ENCODE data around the gene SLC10A2.

Gene SLC10A2

GRCh38 chr13:103046676-103047075, 19.5 kb downstream of the SLC10A2 start:
- DNase-seq (ENCODE audit: low read depth, low spot score): no peak

GRCh38 chr13:103044056-103044455, 22.2 kb downstream of the SLC10A2 start:
- DNase-seq (ENCODE audit: low read depth, low spot score): no peak

DNA sequence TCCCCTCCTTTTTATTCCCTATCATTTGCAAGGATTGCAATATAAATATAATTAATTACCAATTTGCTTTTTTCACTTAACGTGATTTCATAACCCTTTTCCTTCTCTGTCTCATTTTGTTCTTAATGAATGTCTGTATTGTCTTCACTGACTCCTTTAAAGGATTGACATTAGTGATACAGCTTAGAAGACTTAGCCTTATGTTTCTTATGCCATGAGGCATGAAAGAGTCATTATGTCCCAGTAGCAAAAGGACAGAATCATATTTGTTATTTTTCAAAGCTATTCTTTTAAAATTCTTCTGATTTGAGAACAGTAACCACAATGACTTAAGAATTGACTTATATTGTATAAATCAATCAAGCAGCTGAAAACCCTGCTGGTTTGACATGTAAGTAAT, 26.2 kb downstream of the SLC10A2 start:
- DNase-seq (ENCODE audit: low read depth, low spot score): no peak

GRCh38 chr13:103039183-103039582, 27.0 kb downstream of the SLC10A2 start:
- no peak for DNase-seq (ENCODE audit: low read depth, low spot score)

- no peak for DNase-seq (ENCODE audit: low read depth, low spot score)
Observed at GRCh38 chr13:103036268-103036667, 29.9 kb downstream of the SLC10A2 start.

DNA sequence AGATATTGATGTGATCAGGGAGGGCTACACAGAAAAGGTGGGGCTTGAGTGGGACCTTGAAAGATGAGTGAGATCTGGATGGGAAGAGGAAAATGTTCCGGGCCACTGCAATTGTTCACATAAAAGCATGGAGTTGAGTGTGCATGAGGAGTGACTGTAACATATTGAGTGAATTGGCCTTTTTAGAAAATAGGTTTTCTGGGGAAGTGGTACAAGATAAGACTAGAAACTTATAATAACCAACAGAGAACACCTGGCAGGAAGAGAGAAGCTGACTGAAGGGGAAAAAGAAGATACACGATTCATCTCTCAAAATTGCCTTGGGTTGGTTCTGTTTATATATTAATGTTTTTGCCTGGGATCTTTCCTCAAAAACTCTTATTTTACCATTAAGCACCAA, 32.2 kb downstream of the SLC10A2 start:
- no peak for DNase-seq (ENCODE audit: low read depth, low spot score)

- DNase-seq (ENCODE audit: low read depth, low spot score): no peak
Observed at GRCh38 chr13:103031332-103031873, 34.8 kb downstream of the SLC10A2 start.

GRCh38 chr13:103030776-103031175, 35.4 kb downstream of the SLC10A2 start:
- DNase-seq (ENCODE audit: low read depth, low spot score): no peak

DNA sequence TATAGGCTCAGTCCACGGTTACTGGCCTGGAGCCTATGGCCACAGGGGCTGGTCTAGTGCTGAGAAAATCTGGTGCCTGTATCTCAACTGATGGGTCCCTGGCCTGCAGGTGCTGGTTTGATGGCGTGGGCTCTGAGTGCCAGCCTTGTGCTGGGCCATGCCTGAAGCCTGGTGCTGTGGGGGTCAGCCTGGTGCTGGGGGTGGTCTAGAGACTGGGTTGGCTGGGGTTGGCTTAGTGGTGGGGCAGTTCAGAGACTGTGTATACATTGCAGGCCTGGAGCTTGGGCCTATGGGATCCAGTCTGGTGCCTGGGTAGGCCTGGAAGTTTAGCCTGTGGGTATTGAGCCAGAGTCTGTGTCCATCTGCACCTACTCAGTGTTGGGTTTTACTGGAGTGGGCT, 36.4 kb downstream of the SLC10A2 start:
- DNase-seq (ENCODE audit: low read depth, low spot score): no peak

GRCh38 chr13:103022336-103022735, 43.9 kb downstream of the SLC10A2 start:
- DNase-seq (ENCODE audit: low read depth, low spot score): no peak

- no peak for DNase-seq (ENCODE audit: low read depth, low spot score)
Observed at GRCh38 chr13:103018556-103018955, 47.7 kb downstream of the SLC10A2 start.

GRCh38 chr13:103012646-103013045, 53.6 kb downstream of the SLC10A2 start:
- no peak for DNase-seq (ENCODE audit: low read depth, low spot score)

DNA sequence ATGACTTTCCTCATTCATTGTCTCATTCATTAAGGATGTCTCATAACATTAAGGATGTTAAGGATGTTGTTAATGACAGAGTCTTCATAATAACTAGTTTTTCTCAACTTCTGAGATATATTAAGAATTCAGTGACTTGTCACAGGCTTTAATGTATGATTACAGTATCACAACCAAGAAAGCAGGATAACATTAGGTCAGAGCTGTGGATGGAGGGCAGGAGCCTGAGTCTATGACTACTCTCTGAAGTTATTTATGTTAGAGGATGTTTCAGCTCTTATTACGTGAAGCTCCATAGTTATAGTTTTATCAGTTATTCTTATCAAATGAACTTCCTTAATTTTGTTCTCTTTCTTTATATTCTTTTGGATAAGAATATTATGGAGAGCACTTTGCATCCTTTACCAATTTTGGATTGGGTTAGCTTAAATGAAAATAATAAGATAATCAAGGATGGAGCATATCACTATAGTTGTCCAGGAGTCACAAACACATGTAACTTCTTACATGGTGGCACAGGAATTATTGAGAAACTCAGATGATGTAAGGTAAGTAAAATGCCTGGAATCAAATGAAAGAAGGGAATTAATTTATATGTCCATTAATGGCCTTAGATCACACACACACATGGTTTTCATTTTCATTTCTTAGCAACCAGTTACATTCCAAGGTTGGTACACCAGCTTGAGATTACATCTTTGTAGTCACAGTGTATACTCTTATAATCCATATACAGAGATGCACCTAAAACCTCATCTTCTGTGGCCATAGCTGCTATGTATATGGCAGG, 57.0 kb downstream of the SLC10A2 start:
- DNase-seq (ENCODE audit: low read depth, low spot score): no peak

GRCh38 chr13:103007427-103007762, 58.8 kb downstream of the SLC10A2 start:
- DNase-seq (ENCODE audit: low read depth, low spot score): no peak

DNA sequence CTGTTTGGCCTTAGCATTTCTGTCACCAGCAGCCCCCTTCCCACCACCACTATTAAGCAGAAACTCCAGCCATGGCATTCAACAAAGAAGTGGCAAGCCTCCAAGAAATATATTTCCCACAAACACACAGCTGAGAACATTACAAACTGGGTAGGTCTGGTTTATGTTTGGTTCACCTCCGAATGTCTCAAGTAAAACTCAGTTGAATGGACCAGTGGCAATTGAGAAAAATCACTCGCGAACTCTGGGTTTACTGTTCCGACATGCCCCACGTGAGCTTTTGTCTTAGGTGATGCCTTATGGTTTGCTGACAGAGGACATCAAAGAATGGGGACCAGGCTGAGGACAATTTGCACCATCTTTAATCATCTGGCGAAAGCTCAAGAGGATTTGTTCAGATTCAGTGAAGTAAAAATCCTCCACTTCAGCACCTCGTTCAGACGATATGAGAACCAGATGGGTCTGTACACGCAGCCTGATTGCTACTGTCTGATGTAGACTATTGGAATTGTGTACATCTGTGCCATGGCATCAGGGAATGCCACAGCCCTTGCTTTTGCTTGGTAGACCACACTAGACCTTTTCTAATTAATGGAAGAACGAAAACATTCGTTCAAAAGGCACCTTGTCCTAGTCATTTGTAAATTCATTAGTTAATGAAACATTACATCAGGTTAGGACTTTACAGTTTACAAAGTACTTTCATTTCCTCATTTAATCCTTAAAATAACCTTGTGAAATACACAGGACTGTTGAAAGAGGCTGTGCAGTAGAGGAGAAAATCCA, 59.4 kb downstream of the SLC10A2 start:
- no peak for DNase-seq (ENCODE audit: low read depth, low spot score)

- DNase-seq (ENCODE audit: low read depth, low spot score): no peak
Observed at GRCh38 chr13:103004661-103005345, 61.4 kb downstream of the SLC10A2 start.

GRCh38 chr13:103003631-103004030, 62.6 kb downstream of the SLC10A2 start:
- DNase-seq (ENCODE audit: low read depth, low spot score): no peak

GRCh38 chr13:103002279-103002678, 63.9 kb downstream of the SLC10A2 start:
- no peak for DNase-seq (ENCODE audit: low read depth, low spot score)

- DNase-seq (ENCODE audit: low read depth, low spot score): no peak
Observed at GRCh38 chr13:103000157-103000556, 66.1 kb downstream of the SLC10A2 start.

DNA sequence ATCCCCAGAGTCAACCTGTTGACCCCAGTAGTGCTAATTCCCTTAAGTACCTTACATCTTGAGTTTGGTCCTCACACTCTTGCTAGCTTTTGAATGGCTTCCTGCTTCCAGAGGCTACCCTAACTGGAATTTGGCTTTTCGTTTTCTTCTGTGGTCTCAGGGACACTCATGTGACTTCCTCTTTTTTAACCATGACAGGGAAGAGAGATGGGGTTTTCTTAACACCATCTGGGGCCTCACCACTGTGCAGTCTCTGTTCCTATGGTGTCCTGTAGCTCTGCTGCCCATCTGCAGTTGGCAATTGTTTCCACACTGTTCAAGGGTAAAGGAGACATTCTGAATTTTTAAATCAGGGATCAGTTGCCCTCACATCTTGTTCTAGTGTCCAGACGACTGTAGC, 66.7 kb downstream of the SLC10A2 start:
- no peak for DNase-seq (ENCODE audit: low read depth, low spot score)

Data from smooth muscle cell of the brain vasculature (primary cell).